Caco-2 (cell line): ENCODE results near the gene TRANK1. TPM values are rescaled to one million over a fixed set of nuclear protein-coding genes. Genes with fewer than 3 reads are reported as not detected.

Experiments used
- BruUV-seq: library from RNA; stranded (reverse); fragments of 400-500 nt; replicated peaks from 2 replicates; lab custom pipeline; 2021; lab: Mats Ljungman, UMichigan
- CTCF ChIA-PET: fragments of 300-600 bp; sonication (Branson Sonifier 250); formaldehyde crosslinking; loops from one replicate; lab custom pipeline; 2022; ENCODE audit warnings: antibody characterized with exemption; lab: Charles Lee
- POLR2A ChIA-PET: fragments of 300-600 bp; sonication (Branson Sonifier 250); formaldehyde crosslinking; loops from one replicate; lab custom pipeline; 2022; ENCODE audit warnings: antibody characterized with exemption; lab: Charles Lee
- DNase-seq, 2 experiments: peaks; one replicate each; pipeline versions ENCODE4 v3.0.0 to v3.0.0-alpha.2; 2020 to 2022
- H3K27me3 ChIP-seq: replicated peaks from 2 replicates; pipeline ENCODE4 v1.6.0; 2011; ENCODE audit warnings: low read length; ENCODE audit not compliant: control insufficient read depth, insufficient read depth
- H3K36me3 ChIP-seq: 2 replicates; pipeline ENCODE4 v1.5.1; 2011; ENCODE audit warnings: low read length; ENCODE audit not compliant: control insufficient read depth, insufficient read depth
- H3K4me1 ChIP-seq: fragments of 250-450 bp; sonication (Bioruptor Pico); 2 replicates; pipeline ENCODE4 v1.5.1; 2020; ENCODE audit warnings: mild to moderate bottlenecking
- H3K4me3 ChIP-seq: 2 replicates; pipeline ENCODE4 v1.5.1; 2011; ENCODE audit warnings: low read depth, mild to moderate bottlenecking, control low read depth, low read length
- H3K9me3 ChIP-seq: fragments of 250-450 bp; sonication (Bioruptor Pico); 2 replicates; pipeline ENCODE4 v1.5.1; 2020; ENCODE audit warnings: mild to moderate bottlenecking, moderate library complexity
- H3K27ac Mint-ChIP-seq: one replicate; pipeline ENCODE4 v1.8.0; 2022; ENCODE audit warnings: mixed read lengths; ENCODE audit not compliant: unreplicated experiment
- H3K27me3 Mint-ChIP-seq: one replicate; pipeline ENCODE4 v1.8.0; 2022; ENCODE audit warnings: mixed read lengths; ENCODE audit not compliant: insufficient read depth, unreplicated experiment
- H3K36me3 Mint-ChIP-seq: one replicate; pipeline ENCODE4 v1.8.0; 2022; ENCODE audit warnings: mild to moderate bottlenecking, mixed read lengths; ENCODE audit not compliant: insufficient read depth, unreplicated experiment
- H3K4me1 Mint-ChIP-seq: one replicate; pipeline ENCODE4 v1.8.0; 2022; ENCODE audit warnings: low read depth, mixed read lengths; ENCODE audit not compliant: unreplicated experiment
- H3K4me3 Mint-ChIP-seq: one replicate; pipeline ENCODE4 v1.8.0; 2022; ENCODE audit warnings: mild to moderate bottlenecking, moderate library complexity, mixed read lengths; ENCODE audit not compliant: unreplicated experiment
- H3K9me3 Mint-ChIP-seq: one replicate; pipeline ENCODE4 v1.8.0; 2022; ENCODE audit warnings: mixed read lengths; ENCODE audit not compliant: unreplicated experiment
- intact Hi-C: fragments of 100-400 bp; cut with micrococcal nuclease; formaldehyde crosslinking; loops from one replicate; pipeline ENCODE4 v1.10.0; 2022; ENCODE audit not compliant: unreplicated experiment
- total RNA-seq: library from RNA; stranded (reverse); gene quantifications from 2 replicates; pipeline ENCODE4 v1.2.3, GENCODE V29; 2022
- TF ChIP-seq, protein P1 (sequence below), 2 experiments: fragments of 200-600 bp in 1 of 2; IDR thresholded peaks; 1 replicate in 1 of 2; 2 replicates in 1 of 2; pipeline versions ENCODE4 v1.5.1 to v1.8.0; 2011 to 2022; ENCODE audit warnings: antibody characterized with exemption in 1 of 2, control low read depth in 1 of 2, inconsistent platforms in 1 of 2, low read depth in 1 of 2, low read length in 1 of 2, mild to moderate bottlenecking in 1 of 2, moderate library complexity in 1 of 2; ENCODE audit not compliant: insufficient read depth in 1 of 2, severe bottlenecking in 1 of 2, unreplicated experiment in 1 of 2

TRANK1 gene
- total RNA-seq, 1 experiment from 2014 or later, result 4.3 TPM

DNA sequence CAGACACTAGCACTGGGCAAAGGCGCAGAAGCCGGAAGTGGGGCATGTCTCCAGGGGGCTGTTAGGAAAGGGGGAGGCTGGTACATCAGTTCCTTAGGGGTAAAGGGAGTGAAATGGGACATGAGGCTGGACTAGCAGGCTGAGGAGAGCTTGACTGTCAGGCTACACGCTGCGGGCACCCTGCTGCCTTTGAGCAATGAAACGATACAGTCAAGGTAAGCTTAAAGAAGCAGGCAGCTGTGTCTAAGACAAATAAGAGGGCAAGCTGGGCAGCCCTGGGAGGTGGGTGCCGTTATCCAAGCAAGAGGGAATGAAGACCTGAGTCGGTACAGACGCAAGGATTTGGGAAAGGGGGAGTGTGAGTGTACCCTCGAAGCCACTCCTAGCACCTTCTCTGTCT, 129.5 kb downstream of the TRANK1 start:
- no peaks in the 10 kb centered on the region for H3K9me3 Mint-ChIP-seq
- POLR2A ChIA-PET, result no interaction called here
- no TSS peak for BruUV-seq

DNA sequence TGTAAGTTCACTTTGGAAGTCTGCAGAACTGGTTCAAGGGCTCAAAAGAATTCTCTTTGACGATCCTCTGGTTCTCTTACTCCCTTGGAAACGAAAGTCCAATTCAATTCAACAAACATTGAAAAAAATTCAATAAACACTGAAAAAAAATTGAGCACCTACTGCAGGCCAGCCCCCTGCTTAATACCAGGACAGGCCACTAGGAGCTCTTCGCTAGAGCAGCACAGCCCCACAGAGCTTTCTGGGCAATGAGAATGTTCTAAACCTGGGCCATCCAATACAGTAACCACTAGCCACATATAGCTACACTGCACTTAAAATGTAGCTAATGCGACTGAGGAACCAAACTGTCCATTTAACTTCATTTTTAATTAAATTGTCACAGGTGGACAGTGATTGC, 130.1 kb downstream of the TRANK1 start:
- CTCF ChIA-PET, result interaction anchor here (1.2 kb wide), 1 partner anchor 144 kb away, joined by 3 read pairs; no protein-coding TSS in a partner anchor
- H3K4me3 ChIP-seq, result no peak overlapping the region
- POLR2A ChIA-PET, result no interaction called here
- Mint-ChIP-seq H3K36me3 (peaks cover 5% of the 10 kb centered on the region), H3K9me3 (no peaks in the 10 kb centered on the region), H3K4me1 (peaks cover 19% of the 10 kb centered on the region), H3K27me3 (peaks cover 2% of the 10 kb centered on the region), H3K27ac (peak overlapping the region; percentile 22), H3K4me3 (no peak overlapping the region)
- TF ChIP-seq, protein P1, sequence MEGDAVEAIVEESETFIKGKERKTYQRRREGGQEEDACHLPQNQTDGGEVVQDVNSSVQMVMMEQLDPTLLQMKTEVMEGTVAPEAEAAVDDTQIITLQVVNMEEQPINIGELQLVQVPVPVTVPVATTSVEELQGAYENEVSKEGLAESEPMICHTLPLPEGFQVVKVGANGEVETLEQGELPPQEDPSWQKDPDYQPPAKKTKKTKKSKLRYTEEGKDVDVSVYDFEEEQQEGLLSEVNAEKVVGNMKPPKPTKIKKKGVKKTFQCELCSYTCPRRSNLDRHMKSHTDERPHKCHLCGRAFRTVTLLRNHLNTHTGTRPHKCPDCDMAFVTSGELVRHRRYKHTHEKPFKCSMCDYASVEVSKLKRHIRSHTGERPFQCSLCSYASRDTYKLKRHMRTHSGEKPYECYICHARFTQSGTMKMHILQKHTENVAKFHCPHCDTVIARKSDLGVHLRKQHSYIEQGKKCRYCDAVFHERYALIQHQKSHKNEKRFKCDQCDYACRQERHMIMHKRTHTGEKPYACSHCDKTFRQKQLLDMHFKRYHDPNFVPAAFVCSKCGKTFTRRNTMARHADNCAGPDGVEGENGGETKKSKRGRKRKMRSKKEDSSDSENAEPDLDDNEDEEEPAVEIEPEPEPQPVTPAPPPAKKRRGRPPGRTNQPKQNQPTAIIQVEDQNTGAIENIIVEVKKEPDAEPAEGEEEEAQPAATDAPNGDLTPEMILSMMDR (IDR thresholded peaks at IDR 0.05; ENCODE audit: insufficient read depth in 1 of 2, low read depth in 1 of 2, low read length in 1 of 2, severe bottlenecking in 1 of 2, unreplicated experiment in 1 of 2), result no peak
- no peaks in the 10 kb centered on the region for H3K27me3 ChIP-seq
- H3K9me3 ChIP-seq, result no peaks in the 10 kb centered on the region
- no peak for DNase-seq
- no peaks in the 10 kb centered on the region for H3K4me1 ChIP-seq
- H3K36me3 ChIP-seq, result no peaks in the 10 kb centered on the region
- intact Hi-C loops, result no loop called here
- BruUV-seq, result no TSS peak

More for the DNA sequence above, 129.5 kb downstream of the TRANK1 start:
- H3K36me3 ChIP-seq, result no peaks in the 10 kb centered on the region
- peaks cover 5% of the 10 kb centered on the region for H3K36me3 Mint-ChIP-seq
- H3K4me3 Mint-ChIP-seq, result no peak overlapping the region
- TF ChIP-seq, protein P1 (IDR thresholded peaks at IDR 0.05; ENCODE audit: insufficient read depth in 1 of 2, low read depth in 1 of 2, low read length in 1 of 2, severe bottlenecking in 1 of 2, unreplicated experiment in 1 of 2), result no peak
- H3K27ac Mint-ChIP-seq, result peak overlapping the region; percentile 22
- H3K4me3 ChIP-seq, result no peak overlapping the region
- intact Hi-C loops, result no loop called here
- DNase-seq, result no peak
- H3K27me3 ChIP-seq, result no peaks in the 10 kb centered on the region
- no peaks in the 10 kb centered on the region for H3K4me1 ChIP-seq
- peaks cover 2% of the 10 kb centered on the region for H3K27me3 Mint-ChIP-seq
- no peaks in the 10 kb centered on the region for H3K9me3 ChIP-seq
- peaks cover 19% of the 10 kb centered on the region for H3K4me1 Mint-ChIP-seq
- CTCF ChIA-PET, result interaction anchor here (1.2 kb wide), 1 partner anchor 143 kb away, joined by 3 read pairs; no protein-coding TSS in a partner anchor

DNA sequence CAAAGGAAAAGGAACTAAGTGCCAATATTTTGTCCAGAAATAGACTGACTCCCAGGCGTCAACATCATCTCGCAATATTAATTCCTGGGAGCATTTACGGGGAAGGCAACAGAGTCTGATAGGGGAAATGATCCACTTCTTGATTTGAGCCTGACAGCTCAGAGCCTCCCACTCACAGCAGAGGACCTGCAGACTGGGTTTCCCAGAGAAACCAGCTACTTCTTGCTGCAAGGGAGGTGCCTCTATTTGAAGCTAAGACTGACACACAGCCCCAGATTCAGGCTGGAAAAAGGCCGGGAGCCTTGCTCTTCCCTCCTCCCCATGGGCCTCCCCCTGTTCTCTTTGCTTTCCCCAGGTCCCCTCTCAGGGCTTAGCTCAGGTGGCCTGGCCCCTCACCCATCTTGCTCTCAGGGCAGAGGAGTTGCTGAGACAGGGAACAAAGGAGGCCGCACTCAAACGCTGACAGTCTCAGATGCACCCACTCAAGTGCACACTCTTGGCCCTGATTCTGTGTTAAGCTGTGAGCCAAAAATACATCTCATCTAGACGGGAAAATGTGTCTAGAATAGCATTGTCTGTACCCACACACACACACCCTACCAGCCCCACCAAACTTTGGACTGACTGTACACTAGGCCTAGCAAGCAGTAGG, 130.7 kb downstream of the TRANK1 start:
- Histone ChIP-seq H3K36me3 (no peaks in the 10 kb centered on the region), H3K4me1 (no peaks in the 10 kb centered on the region), H3K9me3 (no peaks in the 10 kb centered on the region), H3K4me3 (no peak overlapping the region), H3K27me3 (no peaks in the 10 kb centered on the region)
- Mint-ChIP-seq H3K9me3 (no peaks in the 10 kb centered on the region), H3K4me1 (peaks cover 19% of the 10 kb centered on the region), H3K36me3 (peaks cover 5% of the 10 kb centered on the region), H3K4me3 (no peak overlapping the region), H3K27me3 (no peaks in the 10 kb centered on the region), H3K27ac (no peak overlapping the region)
- intact Hi-C loops, result no loop called here
- BruUV-seq, result no TSS peak
- no peak for DNase-seq
- TF ChIP-seq, protein P1 (IDR thresholded peaks at IDR 0.05; ENCODE audit: insufficient read depth in 1 of 2, low read depth in 1 of 2, low read length in 1 of 2, severe bottlenecking in 1 of 2, unreplicated experiment in 1 of 2), result no peak
- CTCF ChIA-PET, result no interaction called here
- POLR2A ChIA-PET, result no interaction called here
